Measurements from ENCODE around the gene CETP. TPM values are rescaled to one million over a fixed set of nuclear protein-coding genes. Genes with fewer than 3 reads are reported as not detected.

The CETP gene
- total and polyA plus RNA-seq, 4 donors = 3.3 to 24.0 (median 6.3) TPM

DNA sequence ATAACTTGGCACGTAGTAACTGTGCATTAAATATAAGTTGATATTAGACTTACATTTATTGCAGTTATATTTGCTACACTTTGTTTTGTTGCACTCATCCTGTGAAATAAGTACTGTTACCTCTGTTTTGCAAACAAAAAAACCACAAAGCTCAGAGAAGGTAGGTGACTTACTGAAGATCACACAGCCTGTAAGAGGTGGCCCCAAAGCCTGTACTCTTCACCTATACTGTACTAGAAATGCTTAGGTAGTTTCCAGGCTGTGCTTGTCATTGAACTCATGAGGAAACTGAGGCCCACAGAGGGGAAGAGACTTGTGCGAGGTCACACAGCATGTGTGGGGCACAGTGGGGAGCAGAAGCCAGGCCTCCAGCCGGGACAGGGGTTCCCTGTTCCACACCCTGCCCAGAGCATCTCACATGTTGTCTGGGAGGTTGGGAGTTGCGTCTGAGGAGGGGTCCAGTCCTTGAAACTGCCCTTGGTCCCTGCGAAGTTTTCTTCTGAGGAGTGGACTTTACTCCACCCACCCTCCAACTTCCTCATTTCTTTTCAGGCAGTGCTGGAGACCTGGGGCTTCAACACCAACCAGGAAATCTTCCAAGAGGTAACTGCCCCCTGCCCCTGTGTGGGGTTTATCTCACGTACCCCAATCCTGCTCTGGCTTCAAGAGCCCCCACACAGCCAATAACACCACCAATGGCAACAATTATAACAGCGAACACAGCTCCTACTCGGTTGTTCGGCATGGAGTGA lies 13.0 kb downstream of the CETP start:
- Histone ChIP-seq H3K9me3 (ENCODE audit: control insufficient read depth in 4 of 4, low read length in 3 of 4) (no peaks in the 10 kb centered on the region), H3K36me3 (ENCODE audit: control insufficient read depth in 4 of 4, insufficient read depth in 3 of 4, low read depth in 1 of 4, low read length in 3 of 4) (no peaks in the 10 kb centered on the region), H3K4me3 (ENCODE audit: low read depth in 1 of 3, low read length in 3 of 3) (no peak overlapping the region), H3K27me3 (ENCODE audit: control insufficient read depth in 4 of 4, insufficient read depth in 4 of 4, low read length in 3 of 4) (no peaks in the 10 kb centered on the region), H3K9ac (ENCODE audit: low read depth in 1 of 2, low read length in 2 of 2) (no peak overlapping the region), H3K4me1 (ENCODE audit: control insufficient read depth in 4 of 4, insufficient read depth in 4 of 4, low read length in 3 of 4) (peaks cover 0 to 3% (median 1%) of the 10 kb centered on the region in 4 donors), H3K27ac (ENCODE audit: low read depth in 1 of 2, low read length in 2 of 2) (no peak overlapping the region)
- no peak for TF ChIP-seq REST (IDR thresholded peaks at IDR 0.05)
- TF ChIP-seq YY1 (IDR thresholded peaks at IDR 0.05) = no peak
- no peak for TF ChIP-seq GABPA (IDR thresholded peaks at IDR 0.05 in 1 of 2, conservative IDR thresholded peaks at IDR 0.05 in 1 of 2)
- no peak for TF ChIP-seq TAF1 (conservative IDR thresholded peaks at IDR 0.05)
- no peak for TF ChIP-seq RXRA (IDR thresholded peaks at IDR 0.05)
- no peak for TF ChIP-seq SP1 (IDR thresholded peaks at IDR 0.05)
- TF ChIP-seq FOXA2 (IDR thresholded peaks at IDR 0.05) = no peak
- TF ChIP-seq JUND (IDR thresholded peaks at IDR 0.05) = no peak
- TF ChIP-seq FOXA1 (IDR thresholded peaks at IDR 0.05) = no peak
- TF ChIP-seq HNF4A (conservative IDR thresholded peaks at IDR 0.05) = no peak
- no peak for TF ChIP-seq HNF4G (IDR thresholded peaks at IDR 0.05)
- no peak for TF ChIP-seq EGR1 (IDR thresholded peaks at IDR 0.05; ENCODE audit: low read depth in 2 of 2)
- no peak for TF ChIP-seq RAD21 (IDR thresholded peaks at IDR 0.05)
- no peak for TF ChIP-seq NR2F2 (IDR thresholded peaks at IDR 0.05)
- TF ChIP-seq, protein P1, sequence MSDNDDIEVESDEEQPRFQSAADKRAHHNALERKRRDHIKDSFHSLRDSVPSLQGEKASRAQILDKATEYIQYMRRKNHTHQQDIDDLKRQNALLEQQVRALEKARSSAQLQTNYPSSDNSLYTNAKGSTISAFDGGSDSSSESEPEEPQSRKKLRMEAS (IDR thresholded peaks at IDR 0.05) = no peak
- TF ChIP-seq, protein P2, sequence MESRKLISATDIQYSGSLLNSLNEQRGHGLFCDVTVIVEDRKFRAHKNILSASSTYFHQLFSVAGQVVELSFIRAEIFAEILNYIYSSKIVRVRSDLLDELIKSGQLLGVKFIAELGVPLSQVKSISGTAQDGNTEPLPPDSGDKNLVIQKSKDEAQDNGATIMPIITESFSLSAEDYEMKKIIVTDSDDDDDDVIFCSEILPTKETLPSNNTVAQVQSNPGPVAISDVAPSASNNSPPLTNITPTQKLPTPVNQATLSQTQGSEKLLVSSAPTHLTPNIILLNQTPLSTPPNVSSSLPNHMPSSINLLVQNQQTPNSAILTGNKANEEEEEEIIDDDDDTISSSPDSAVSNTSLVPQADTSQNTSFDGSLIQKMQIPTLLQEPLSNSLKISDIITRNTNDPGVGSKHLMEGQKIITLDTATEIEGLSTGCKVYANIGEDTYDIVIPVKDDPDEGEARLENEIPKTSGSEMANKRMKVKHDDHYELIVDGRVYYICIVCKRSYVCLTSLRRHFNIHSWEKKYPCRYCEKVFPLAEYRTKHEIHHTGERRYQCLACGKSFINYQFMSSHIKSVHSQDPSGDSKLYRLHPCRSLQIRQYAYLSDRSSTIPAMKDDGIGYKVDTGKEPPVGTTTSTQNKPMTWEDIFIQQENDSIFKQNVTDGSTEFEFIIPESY (IDR thresholded peaks at IDR 0.05) = no peak
- TF ChIP-seq, protein P3, sequence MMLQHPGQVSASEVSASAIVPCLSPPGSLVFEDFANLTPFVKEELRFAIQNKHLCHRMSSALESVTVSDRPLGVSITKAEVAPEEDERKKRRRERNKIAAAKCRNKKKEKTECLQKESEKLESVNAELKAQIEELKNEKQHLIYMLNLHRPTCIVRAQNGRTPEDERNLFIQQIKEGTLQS (IDR thresholded peaks at IDR 0.05) = no peak
- TF ChIP-seq, protein P4, sequence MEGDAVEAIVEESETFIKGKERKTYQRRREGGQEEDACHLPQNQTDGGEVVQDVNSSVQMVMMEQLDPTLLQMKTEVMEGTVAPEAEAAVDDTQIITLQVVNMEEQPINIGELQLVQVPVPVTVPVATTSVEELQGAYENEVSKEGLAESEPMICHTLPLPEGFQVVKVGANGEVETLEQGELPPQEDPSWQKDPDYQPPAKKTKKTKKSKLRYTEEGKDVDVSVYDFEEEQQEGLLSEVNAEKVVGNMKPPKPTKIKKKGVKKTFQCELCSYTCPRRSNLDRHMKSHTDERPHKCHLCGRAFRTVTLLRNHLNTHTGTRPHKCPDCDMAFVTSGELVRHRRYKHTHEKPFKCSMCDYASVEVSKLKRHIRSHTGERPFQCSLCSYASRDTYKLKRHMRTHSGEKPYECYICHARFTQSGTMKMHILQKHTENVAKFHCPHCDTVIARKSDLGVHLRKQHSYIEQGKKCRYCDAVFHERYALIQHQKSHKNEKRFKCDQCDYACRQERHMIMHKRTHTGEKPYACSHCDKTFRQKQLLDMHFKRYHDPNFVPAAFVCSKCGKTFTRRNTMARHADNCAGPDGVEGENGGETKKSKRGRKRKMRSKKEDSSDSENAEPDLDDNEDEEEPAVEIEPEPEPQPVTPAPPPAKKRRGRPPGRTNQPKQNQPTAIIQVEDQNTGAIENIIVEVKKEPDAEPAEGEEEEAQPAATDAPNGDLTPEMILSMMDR (IDR thresholded peaks at IDR 0.05; ENCODE audit: low read depth, low read length, missing input control) = no peak
- WGBS = 88% methylated on average over 9 of the region's 9 CpGs
- no peak for DNase-seq (ENCODE audit: low spot score)

All from liver (tissue), 9 donors.